Stimulated activated effector memory CD8-positive, alpha-beta T cell treated with anti-CD3 and anti-CD28 coated beads, Interleukin-12 subunit alpha, Interleukin-12 subunit beta, amount 100 ng/mL, for 72 hours (primary cell): ENCODE measurements around the gene MAPK1.

Experiments
- ATAC-seq: fragments of 150-1000 bp; cut with Tn5 transposase; 2 replicates; pipeline ENCODE4 v1.10.0; 2021
- DNase-seq, 2 donors: peaks; one replicate each; pipeline ENCODE4 v3.0.0; 2021 to 2022; ENCODE audit warnings: low spot score in 2 of 2
- H3K27ac Mint-ChIP-seq: one replicate; pipeline ENCODE4 v1.8.0; 2022; ENCODE audit warnings: mild to moderate bottlenecking, mixed read lengths
- H3K36me3 Mint-ChIP-seq: one replicate; pipeline ENCODE4 v1.8.0; 2022; ENCODE audit warnings: mild to moderate bottlenecking, mixed read lengths
- H3K4me1 Mint-ChIP-seq: one replicate; pipeline ENCODE4 v1.8.0; 2022; ENCODE audit warnings: mixed read lengths
- H3K4me3 Mint-ChIP-seq: one replicate; pipeline ENCODE4 v1.8.0; 2022; ENCODE audit warnings: mild to moderate bottlenecking, mixed read lengths
- H3K9me3 Mint-ChIP-seq: one replicate; pipeline ENCODE4 v1.8.0; 2022; ENCODE audit warnings: mixed read lengths

Gene MAPK1

DNA sequence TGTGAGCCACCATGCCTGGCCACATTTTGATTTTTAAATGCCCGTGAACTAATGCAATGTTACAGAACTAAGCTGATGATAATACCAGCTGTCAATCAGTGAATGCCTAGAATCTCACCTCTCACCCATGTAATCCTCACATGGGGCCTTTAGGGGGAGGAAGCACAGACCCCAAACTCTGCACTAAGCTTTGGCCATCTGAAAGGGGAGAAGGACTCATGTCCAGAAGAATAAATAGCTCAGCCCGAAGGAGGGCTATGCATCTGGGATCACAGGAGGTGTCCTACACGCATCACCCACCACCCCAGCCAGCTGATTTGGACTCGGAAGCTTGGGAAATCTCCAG, 95.8 kb downstream of the MAPK1 start:
- no peak for DNase-seq
- Mint-ChIP-seq H3K4me1 (peaks cover 39% of the 10 kb centered on the region), H3K27ac (no peak overlapping the region), H3K4me3 (no peak overlapping the region), H3K9me3 (no peaks in the 10 kb centered on the region), H3K36me3 (peaks cover 77% of the 10 kb centered on the region)
- ATAC-seq: no peak

DNA sequence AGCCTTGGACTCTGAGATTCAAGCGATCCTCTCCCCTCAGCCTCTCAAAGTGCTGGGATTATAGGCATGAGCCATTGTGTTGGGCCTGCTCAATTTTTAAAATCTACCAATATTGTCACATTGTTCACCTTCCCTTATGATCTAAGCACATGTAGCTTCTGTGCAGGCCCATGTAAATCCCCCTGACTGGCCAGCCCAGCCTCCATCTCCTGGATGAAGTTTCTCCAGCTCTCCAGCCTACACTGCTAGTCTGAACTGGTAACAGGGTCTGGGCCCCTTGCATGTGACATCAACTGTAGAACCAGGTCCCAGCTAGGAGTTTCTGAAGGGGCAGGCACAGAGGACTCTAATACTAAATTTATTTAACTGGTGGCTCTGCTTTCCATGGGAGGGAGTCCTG, 99.0 kb downstream of the MAPK1 start:
- ATAC-seq (no peak), DNase-seq (no peak)
- H3K4me1 Mint-ChIP-seq: peaks cover 64% of the 10 kb centered on the region
- H3K9me3 Mint-ChIP-seq: no peaks in the 10 kb centered on the region
- H3K36me3 Mint-ChIP-seq: peaks cover 99% of the 10 kb centered on the region
- H3K27ac Mint-ChIP-seq: no peak overlapping the region
- H3K4me3 Mint-ChIP-seq: peak overlapping the region; percentile 65

DNA sequence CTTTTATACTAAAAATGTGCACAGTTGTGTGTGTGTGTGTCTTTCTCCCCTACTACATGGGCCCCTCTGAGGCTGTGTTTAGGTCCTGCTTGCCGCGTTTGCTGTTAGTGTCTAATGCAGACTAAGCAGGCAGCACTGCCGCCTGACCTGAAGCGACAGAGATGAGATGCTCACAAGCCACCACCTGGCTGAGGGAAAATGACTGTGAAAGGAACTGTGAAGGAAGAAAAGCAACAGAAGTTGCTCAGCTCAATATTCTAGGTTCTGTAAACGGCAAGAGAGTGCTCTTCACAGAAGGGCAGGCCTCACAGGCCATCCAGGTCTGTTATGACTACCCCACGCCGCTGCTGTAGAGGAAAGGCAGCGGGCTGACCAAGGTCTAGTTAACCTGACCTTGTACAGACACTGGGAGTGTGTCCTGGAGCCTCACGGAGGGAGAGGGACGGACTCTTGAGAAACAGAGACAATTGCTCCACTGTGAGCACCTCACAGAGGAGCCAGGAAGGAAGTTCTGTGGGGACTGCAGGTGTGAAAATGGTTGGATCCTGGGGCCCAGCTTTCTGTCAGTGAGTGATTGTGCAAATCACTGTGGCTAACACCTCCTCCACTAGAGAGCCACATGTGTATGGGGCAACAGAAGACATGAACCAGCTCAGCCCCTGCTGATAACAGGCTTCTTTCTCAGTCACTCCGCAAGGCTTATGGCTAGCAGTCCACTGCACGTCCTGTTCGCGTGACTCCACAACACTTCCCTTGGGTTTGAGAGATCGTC, 100.6 kb downstream of the MAPK1 start:
- Mint-ChIP-seq H3K4me3 (peak overlapping the region; percentile 65), H3K36me3 (peaks cover 84% of the 10 kb centered on the region), H3K4me1 (peaks cover 69% of the 10 kb centered on the region), H3K27ac (peak overlapping the region; percentile 95), H3K9me3 (no peaks in the 10 kb centered on the region)
- ATAC-seq (peak; percentile 93), DNase-seq (peak; percentile 65 to 92)

DNA sequence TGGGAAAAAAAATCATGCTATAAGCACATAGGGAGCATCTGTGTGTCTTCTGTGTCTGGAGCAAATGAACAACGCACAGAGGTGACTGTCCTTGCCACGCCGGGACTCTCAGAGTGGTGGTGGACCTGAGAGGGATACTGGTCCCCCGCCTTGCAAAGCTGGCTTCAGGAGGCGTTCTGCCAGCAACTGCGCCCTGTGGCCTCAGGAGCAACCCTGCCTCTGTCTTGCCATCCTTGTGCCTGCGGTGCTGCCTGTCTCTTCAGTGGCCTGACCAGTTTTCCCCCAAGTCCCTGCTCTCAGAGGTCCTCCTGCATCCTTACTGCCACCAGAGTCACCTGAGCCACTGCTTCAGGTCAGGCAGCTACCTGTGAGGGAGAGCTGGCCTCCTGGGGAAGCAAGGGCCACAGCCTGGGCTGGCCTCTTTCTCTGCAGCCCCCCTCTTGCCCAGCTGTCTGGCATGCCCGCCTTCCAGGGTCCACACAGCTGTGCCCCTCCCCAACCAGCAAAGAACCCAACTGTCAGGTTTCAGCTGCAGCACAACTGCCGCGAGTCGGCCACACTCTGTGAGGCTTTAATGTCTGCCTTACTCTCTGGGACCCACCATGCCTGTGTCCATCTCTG, 101.4 kb downstream of the MAPK1 start:
- Mint-ChIP-seq H3K4me1 (peaks cover 76% of the 10 kb centered on the region), H3K36me3 (peaks cover 82% of the 10 kb centered on the region), H3K4me3 (peak overlapping the region; percentile 65), H3K27ac (peak overlapping the region; percentile 95), H3K9me3 (no peaks in the 10 kb centered on the region)
- ATAC-seq (no peak), DNase-seq (no peak)

DNA sequence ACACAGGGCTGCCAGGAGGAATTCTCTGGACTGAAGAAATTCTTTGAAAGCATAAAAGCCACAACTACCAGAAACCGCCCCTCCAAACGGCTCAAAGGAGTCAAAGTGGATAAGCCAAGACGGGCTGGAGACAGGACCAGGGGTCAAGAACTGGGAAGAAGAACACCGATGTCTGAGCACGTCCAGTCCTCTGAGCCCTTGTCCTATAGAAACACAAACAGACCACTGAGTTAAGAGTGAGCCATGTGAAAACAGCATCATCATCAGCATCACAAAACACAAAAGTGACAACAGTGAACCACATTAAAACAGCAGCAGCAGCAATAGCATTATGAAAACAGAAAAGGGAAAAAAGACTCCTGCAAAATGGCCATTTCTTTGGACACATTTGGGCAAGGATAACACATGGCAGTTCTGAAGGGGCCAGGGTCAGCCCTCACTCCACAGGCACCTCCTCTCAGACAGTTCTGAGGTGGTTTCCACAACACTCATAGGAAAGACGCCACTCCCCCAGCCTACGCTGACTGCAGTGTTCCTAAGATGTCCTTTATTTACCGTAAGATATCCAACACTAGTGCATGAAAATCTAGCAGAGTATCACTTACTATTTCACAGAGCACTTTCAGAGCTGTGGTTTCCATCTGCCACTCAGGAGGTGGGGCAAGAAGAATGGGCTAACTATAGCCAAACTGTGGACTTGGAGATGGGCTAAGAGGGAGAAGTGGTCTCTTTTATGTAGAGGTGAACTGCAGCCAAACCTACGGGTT, 103.2 kb downstream of the MAPK1 start:
- Mint-ChIP-seq H3K36me3 (peaks cover 72% of the 10 kb centered on the region), H3K9me3 (no peaks in the 10 kb centered on the region), H3K4me3 (peak overlapping the region; percentile 29), H3K27ac (peak overlapping the region; percentile 5), H3K4me1 (peaks cover 93% of the 10 kb centered on the region)
- no peak for ATAC-seq
- DNase-seq: peak in 1 of 2 donors; percentile 57

DNA sequence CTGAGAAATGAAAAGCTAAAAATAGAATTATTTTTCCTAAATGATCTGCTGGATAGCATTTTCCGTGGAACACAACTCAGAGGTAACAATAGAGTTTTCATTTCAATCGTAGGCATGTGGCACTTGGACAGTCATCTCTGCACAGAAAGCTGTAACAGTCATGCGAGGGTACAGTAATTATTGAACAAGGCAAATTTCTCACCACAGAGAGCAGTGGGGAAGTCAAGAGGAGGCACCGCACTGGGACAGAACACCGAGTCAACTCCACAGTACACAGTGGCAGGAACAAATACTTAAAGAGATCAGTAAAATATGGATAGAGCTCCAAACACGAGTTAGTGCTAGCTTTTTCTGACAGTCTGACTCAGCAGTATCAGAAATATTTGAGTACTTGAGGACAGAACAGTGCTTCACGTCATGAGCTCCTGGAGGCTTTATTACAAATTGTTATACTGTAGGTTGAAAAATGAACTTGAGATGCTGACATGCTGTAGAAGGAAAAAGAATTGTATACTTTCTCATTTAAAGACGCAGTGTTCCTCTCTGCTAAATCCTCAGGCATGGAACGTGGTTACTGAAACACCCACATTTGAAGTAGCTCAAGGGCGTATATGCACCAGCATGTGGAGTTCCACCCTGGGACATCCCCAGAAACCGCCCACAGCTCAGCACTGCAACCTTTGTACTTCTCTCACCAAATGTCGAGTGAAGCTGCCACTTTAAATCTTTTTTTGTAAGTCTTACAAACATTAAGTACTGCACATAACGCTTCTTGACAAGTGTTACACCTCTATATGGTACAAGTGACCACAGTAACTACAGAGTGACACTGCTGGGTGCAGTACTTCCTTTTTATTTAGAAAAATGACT, 104.5 kb downstream of the MAPK1 start:
- peak overlapping the region; percentile 29 for H3K4me3 Mint-ChIP-seq
- H3K36me3 Mint-ChIP-seq: peaks cover 71% of the 10 kb centered on the region
- H3K4me1 Mint-ChIP-seq: peaks cover 94% of the 10 kb centered on the region
- ATAC-seq (peak; percentile 77), DNase-seq (peak in 1 of 2 donors; percentile 75)
- H3K9me3 Mint-ChIP-seq: no peaks in the 10 kb centered on the region
- H3K27ac Mint-ChIP-seq: peak overlapping the region; percentile 5

DNA sequence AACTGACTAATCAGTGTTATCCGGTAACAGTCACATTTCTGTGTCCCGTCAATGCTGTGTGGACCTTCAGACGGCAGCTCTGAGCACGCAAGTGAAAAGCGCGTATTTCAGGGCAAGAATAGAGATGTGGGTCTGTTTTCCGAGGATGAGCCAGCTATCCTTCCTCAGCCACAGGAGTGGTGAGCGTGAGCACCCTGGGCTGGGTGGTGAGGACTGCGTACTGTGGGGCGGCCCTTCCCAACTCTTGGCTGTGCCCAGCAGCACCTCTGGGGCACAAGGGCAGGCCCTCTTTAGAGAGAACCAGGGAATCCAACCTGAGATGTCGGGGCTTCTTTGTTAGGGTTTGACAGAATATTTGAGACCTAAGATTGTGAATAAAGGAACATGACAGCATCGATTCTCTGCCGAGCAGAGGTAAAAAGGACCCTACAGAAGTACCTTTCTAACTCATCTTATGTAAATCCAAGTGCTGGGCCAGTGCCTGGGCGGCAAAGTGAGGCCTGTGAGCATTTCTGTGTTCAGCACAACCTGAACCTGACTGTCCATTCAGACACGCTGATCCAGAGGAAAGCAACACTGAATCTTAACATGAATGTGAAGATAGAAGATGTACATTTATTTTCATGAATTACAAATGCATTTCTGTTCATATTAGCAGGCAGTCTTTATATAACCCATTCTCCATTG, 105.3 kb downstream of the MAPK1 start:
- Mint-ChIP-seq H3K9me3 (no peaks in the 10 kb centered on the region), H3K4me1 (peaks cover 90% of the 10 kb centered on the region), H3K36me3 (peaks cover 70% of the 10 kb centered on the region)

DNA sequence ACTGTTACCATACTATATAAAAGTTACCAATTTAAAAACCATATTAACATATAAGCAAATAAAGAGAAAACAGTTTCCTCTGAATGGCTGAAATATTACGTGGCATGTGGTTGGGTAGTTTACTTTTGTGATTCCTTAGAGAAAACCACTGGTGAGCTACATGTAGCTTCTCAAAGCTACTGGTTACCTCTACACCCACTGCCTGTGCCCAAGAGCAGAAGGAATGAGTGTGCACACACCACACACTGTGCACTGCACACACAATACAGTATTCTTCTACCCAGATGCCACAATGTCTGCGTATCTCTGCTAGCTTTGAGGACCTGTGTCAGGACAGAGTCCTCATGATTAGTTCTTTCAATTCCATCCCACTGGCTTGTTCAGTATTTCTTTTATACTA, 106.4 kb downstream of the MAPK1 start:
- Mint-ChIP-seq H3K4me1 (peaks cover 86% of the 10 kb centered on the region), H3K9me3 (no peaks in the 10 kb centered on the region), H3K4me3 (peak overlapping the region; percentile 29), H3K27ac (peak overlapping the region; percentile 37), H3K36me3 (peaks cover 61% of the 10 kb centered on the region)
- DNase-seq: peak in 1 of 2 donors; percentile 73
- ATAC-seq: peak; percentile 91

More for the DNA sequence above, 105.3 kb downstream of the MAPK1 start:
- DNase-seq (no peak), ATAC-seq (no peak)
- Mint-ChIP-seq H3K4me3 (peak overlapping the region; percentile 29), H3K27ac (peak overlapping the region; percentile 5)

DNA sequence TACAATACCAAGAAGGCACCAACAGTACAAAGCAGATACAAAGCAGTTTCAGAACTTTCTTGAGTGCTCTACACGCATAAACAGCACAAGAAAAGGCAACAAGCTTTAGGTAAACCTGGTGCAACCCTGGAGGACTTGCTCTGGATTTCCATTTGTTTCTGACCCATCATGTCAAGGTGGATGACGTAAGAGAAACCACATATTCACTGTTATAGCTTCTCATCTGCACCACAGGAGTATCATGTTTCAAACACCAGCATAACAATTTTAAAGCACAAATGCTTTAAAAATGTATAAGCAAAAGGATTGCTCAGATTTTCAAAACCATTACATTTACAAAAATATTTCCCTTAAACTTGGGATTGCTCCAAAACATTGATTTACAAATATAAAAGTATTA, 106.8 kb downstream of the MAPK1 start:
- Mint-ChIP-seq H3K4me3 (no peak overlapping the region), H3K27ac (peak overlapping the region; percentile 37), H3K36me3 (peaks cover 57% of the 10 kb centered on the region), H3K9me3 (no peaks in the 10 kb centered on the region), H3K4me1 (peaks cover 86% of the 10 kb centered on the region)
- no peak for ATAC-seq
- DNase-seq: no peak

DNA sequence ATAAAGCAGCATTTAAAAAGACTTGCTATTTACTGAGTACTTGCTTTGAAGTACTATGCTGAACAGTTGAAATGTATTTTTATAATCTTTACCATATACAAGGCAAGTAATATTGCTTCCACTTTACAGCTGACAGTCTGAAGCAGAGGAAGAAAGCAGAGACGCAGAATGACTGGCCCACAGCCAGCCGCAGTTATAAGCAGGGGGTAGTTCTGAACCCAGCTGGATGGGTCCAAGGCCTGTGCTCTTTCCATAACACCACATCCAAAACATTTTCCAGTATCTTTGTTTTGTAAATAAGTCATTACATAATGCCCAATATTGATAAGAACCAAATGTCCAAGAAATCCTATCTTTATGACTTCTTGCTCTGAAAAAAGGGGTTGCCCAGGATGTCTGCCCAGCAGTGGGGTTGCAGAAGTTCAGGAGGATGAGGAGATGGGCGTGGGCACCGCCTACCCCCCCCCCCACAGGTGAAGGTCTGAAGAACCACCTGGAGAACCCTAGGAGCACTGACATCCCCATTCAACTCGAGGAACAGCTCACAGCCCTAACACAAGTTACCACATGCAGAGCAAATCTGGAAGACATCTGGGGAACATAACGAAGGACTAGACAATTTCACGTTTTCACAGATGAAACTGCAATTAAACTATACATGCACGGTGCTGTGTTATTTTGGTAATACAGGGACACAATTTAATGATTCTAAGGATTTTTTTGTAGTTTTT, 107.6 kb downstream of the MAPK1 start:
- Mint-ChIP-seq H3K9me3 (no peaks in the 10 kb centered on the region), H3K4me3 (no peak overlapping the region), H3K36me3 (peaks cover 55% of the 10 kb centered on the region), H3K27ac (no peak overlapping the region), H3K4me1 (peaks cover 83% of the 10 kb centered on the region)
- ATAC-seq: no peak
- DNase-seq: no peak

DNA sequence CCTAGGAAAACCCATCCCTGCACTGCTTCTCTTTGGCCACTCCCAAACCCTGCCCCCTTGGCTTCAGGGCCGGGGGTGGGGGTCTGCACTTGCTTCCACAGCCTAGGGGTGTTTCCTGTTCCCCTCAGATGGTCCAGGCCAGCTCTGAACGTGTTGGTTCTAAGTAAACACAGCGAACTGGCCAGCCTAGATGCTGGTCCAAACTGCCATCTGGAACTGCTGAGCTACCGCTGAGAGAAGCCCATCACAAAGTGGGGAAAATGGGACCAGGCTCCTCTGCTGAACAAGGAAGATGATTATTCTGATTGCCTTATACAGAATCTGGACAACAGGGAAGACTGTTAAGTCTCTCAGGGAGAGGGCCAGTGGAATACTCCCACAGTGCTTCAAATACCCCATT, 108.4 kb downstream of the MAPK1 start:
- no peak overlapping the region for H3K4me3 Mint-ChIP-seq
- ATAC-seq: no peak
- H3K9me3 Mint-ChIP-seq: no peaks in the 10 kb centered on the region
- peaks cover 48% of the 10 kb centered on the region for H3K36me3 Mint-ChIP-seq
- H3K27ac Mint-ChIP-seq: no peak overlapping the region
- DNase-seq: no peak
- H3K4me1 Mint-ChIP-seq: peaks cover 75% of the 10 kb centered on the region

DNA sequence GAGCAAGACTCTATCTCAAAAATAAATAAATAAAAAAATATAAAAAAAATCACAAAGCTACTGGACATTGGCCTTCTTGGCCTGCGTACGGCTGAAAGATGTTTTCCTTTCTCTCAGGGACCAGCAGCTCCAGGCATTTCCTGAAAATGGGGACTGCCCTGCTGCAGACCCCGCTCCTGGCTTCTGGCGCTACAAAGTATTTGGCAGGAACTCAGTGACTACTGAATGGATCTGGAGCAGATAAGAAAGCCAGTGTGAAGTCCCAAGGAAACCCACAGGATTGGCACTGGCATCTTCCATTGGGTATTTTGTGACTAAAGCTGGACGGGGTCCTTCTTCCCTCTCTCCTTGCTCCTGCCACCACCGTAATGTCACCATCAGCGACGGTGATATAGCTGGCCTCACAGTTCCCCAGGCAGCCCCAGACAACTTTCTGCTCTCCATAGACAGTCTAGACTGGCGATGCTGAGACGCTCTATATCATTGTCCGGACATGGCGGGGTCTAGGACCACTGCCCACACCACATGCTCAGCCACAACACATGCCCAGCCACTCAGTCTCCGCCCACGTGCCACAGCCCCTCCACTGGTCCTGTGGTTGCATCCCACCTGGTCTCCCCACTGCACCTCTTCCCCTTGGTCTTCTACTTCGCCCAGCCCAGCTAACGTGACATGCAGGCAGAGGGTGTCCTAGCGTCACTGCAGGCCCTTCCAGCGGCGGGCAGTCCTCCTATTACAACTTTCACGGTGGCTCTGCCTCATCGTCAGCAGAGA, 109.2 kb downstream of the MAPK1 start:
- H3K27ac Mint-ChIP-seq: no peak overlapping the region
- peaks cover 67% of the 10 kb centered on the region for H3K4me1 Mint-ChIP-seq
- H3K9me3 Mint-ChIP-seq: no peaks in the 10 kb centered on the region
- DNase-seq (no peak), ATAC-seq (no peak)
- no peak overlapping the region for H3K4me3 Mint-ChIP-seq
- H3K36me3 Mint-ChIP-seq: peaks cover 41% of the 10 kb centered on the region

DNA sequence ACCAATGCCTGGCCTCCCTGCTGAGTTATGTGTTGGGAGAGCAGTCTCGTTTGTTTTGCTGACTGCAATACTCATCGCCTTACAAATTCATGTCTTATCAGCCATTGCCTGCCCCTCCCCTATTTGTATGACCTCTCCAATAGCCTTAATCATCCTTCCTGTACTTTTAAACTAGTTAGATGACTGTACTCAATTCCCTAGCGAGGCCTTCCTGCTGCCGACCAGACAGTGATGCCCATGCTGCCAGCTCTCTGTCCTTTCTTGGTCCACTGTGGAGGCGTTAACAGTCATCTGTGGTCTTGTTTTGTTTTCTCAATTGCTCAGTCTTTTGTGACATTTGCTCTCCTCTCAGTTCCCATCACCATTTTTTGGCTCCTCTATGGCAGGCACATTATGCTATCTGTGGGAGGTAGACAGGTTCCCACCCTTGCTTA, 111.6 kb downstream of the MAPK1 start:
- Mint-ChIP-seq H3K4me1 (peaks cover 54% of the 10 kb centered on the region), H3K9me3 (no peaks in the 10 kb centered on the region), H3K36me3 (peaks cover 33% of the 10 kb centered on the region), H3K4me3 (no peak overlapping the region), H3K27ac (no peak overlapping the region)
- ATAC-seq (peak; percentile 85), DNase-seq (no peak)
